ENCODE data around the gene UNG. TPM values are rescaled to one million over a fixed set of nuclear protein-coding genes. Genes with fewer than 3 reads are reported as not detected.
"Not testable (repeated sequence)": the region's sequence is repeated elsewhere in the genome, so short reads cannot be mapped to it uniquely, and the experiment has no call there.

Gene UNG
- polyA plus RNA-seq, 4 donors, result 37.2 to 67.9 (median 65.6) TPM

DNA sequence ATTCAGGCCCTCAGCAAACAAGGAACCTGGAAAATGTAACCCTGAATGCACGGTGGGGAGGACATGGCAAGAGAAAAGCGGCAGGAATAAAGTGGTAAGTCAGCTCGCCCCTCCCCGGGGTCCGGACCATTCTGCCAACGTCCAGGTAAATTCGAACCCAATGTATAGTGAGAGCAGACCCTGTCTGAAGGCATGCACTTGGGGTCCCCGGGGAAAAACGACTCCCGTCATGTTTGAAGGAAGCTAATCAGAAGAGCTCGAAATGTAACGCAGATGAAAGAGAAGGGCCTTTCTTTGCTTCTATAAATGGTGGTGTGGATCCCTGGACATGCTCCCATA lies 19.2 kb downstream of the UNG start:
- DNase-seq (ENCODE audit: low read depth in 4 of 4, low spot score in 3 of 4), result no peak

DNA sequence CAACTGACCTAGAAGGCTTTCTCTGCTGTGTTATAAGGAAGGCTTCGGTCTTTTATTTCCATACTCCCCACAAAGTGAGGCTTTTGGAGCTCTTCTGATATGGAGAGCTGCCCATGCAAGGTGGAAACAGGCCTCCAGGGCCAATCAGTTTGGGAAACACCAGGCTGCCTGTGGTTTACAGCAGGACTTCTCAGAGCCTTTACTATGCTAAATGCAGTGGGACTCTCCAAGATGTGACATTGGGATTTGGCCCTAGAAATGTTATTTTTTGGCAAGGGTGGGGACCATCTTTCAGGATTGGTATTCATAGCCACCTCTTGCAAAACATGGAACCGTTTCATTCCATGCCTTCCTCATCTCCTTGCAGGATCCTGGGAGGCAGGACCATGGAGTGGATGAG lies 22.7 kb downstream of the UNG start:
- no peak for DNase-seq (ENCODE audit: low read depth in 4 of 4, low spot score in 3 of 4)

DNA sequence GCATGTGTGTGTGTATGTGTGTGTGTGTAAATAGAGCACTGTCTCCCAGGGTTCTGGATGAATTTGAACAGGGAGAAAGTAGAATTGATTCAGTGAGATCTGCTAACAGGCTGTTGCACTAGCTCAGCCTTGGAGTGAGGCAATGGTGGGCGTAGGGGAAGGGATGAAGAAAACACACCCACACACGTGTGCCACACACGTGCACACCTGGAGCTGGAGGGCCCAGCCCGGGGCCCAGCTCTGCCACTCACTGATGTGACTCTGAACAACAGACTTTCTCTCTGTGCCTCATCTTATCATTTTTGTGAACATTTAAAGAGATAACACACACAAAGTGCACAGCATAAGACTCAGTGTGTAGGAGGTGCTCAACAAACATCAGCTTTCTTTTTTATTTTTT lies 23.2 kb downstream of the UNG start:
- no peak for DNase-seq (ENCODE audit: low read depth in 4 of 4, low spot score in 3 of 4)

DNA sequence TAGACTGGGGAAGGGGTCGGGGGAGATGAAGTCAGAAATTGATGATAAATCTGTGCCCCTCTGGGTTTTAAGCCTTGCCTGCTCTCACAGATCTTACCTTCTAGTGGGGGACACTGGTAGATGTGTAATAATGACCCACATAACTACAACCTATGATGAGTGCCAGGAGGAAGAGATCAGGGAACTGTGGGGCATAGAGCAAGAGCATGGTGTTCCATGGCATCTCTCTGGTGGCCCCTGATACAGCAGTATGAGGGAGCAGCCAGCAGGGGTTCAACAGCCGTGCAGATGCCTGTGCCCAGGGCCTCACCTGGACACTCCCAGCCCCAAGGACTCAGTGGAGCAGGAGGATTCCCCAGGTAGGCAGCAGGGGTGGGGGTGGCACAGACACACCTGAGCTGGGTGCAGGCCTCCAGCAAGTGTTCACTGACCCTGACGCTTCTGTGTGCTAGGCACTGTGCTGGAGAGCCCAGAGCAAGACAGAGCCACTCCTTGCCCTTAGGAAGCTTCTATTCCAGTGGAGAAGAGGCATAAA lies 24.0 kb downstream of the UNG start:
- no peak for DNase-seq (ENCODE audit: low read depth in 4 of 4, low spot score in 3 of 4)

DNA sequence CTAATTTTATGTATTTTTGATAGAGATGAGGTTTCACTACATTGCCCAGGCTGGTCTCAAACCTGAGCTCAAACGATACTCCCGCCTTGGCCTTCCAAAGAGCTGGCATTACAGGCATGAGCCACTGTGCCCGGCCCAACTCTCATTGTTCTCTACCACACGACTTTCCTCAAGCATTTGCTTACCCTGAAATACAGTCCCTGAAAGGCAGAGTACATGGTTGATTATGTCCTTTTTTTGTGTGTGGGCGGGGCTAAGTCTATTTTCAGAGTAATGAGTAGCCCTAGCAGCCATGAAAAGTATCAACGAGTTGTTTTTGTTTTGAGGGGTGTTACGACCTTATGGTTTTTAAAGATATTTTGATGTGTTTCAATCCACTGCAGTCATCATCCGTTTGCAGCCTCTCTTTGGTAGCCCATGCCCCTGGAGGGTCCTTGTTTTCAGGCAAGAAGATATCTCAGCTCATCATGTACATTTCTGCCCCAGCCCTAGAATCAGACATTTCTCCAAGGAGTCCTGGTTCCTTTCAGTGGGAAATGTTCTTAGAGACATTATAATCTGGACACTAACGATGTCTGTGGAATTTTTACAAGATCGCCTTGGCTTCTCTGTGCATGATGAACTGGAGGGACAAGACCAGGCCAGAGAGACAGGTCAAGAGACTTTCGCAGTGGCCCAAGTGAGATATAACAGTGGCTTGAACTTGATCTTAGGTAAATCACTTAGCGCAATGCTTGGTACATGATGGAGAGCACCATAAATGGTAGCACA lies 27.7 kb downstream of the UNG start:
- no peak for DNase-seq (ENCODE audit: low read depth in 4 of 4, low spot score in 3 of 4)

DNA sequence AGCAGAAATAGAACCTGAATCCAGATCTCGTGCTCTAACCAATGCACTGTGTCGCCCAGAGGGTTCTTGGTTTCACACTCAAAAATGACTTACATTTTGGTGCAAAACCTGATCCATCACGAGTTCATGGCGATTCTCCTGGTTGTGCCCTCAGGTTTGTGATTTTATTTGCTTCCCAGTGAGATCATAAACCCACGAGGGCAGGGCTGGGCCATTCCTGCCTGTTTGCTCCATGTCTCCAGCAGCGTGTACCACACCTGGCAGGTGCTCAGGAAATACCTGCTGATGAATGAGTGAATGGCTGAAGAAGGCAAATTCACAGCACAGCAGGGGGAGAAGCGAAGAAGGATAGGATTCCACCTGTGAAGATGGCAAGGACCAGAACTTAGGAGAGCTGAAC lies 28.4 kb downstream of the UNG start:
- DNase-seq (ENCODE audit: low read depth in 4 of 4, low spot score in 3 of 4), result no peak

DNA sequence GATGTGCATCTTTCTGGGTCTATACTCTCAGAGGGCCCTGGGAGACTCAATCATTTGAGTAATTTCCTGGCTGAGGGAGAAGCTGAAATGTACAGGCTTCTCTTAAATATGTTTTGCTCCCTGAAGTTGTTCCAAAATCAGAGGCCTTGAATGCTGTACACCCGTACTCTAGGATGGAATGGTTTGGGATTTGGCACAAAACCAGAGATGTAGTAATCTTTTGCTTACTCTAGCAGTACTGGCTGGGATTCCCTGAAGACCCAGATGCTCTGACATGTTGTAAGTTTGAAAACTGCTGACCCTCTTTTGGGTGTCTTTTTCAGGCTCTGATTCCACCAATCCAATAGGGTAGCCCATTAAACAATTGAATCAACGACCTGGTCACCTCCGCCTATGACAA lies 29.4 kb downstream of the UNG start:
- DNase-seq (ENCODE audit: low read depth in 4 of 4, low spot score in 3 of 4), result no peak

DNA sequence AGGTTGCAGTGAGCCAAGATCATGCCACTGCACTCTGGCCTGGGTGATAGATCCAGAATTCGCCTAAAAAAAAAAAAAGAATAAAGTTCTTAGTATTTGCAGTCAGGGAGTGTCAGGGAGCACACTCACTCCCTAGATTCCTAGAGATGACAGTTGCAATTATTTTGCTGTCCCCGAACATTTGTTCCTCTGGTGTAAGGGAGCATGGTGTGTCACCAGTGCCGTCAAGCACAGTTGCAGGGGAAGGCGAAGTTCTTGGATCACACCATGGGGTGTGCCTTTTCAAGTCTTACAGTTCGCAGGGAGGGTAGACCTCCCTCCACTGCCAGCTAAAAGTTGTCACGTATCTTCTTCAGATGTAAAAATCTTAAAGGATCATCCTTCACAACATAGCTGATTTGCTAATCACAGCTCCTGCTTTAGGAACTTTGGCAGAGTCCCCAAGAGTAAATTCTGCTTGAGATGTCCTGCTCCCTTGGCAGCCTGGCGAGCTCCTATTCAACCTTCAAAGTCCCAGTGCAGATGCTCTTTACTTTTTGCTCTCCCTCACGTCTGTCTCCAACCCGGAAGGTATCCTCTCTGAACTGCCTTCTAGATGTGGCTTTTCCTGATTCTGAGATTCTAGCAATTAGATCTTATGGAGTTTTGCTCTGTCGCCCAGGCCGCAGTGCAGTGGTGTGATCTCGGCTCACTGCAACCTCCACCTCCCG lies 30.3 kb downstream of the UNG start:
- no peak for DNase-seq (ENCODE audit: low read depth in 4 of 4, low spot score in 3 of 4)

DNA sequence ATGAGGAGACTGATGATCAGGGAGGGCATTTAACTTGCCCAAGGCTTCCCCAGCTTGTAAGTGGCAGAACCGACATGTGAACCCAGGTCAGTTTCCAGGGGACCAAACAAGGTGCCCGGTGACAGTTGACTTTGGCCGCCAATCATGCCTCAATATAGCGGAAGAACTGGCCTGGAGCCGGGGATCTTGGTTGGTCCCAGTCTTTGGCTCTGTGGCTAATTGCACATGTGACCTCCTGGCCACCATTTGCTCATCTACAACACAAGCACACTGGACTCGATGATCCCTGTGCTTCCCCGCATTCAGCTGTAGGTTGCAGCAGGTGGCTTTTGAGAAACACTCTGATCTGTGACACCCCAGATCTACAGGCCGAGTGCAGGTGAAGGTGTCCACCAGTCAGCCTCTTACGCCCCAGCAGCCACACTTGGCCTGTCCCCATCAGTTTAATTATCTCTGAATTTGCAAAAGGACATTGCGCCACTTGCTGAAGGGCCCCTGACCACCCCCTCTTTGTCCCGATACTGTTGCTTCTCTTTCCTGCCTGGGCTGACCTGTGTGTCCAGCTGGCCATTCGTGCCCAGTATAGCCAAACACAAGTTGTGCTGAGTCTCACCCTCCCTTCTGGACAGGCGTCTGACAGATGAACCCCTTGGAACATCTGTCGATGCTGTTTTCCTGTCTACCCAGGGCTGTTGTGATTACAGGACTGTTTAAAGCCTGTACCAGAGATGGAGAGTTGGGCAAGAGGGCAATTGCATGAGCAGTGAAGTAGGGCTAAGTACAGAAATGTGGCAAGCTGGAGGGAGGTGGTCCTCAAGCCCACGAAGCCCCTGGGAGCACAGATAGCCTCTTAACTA lies 33.1 kb downstream of the UNG start:
- no peak for DNase-seq (ENCODE audit: low read depth in 4 of 4, low spot score in 3 of 4)

DNA sequence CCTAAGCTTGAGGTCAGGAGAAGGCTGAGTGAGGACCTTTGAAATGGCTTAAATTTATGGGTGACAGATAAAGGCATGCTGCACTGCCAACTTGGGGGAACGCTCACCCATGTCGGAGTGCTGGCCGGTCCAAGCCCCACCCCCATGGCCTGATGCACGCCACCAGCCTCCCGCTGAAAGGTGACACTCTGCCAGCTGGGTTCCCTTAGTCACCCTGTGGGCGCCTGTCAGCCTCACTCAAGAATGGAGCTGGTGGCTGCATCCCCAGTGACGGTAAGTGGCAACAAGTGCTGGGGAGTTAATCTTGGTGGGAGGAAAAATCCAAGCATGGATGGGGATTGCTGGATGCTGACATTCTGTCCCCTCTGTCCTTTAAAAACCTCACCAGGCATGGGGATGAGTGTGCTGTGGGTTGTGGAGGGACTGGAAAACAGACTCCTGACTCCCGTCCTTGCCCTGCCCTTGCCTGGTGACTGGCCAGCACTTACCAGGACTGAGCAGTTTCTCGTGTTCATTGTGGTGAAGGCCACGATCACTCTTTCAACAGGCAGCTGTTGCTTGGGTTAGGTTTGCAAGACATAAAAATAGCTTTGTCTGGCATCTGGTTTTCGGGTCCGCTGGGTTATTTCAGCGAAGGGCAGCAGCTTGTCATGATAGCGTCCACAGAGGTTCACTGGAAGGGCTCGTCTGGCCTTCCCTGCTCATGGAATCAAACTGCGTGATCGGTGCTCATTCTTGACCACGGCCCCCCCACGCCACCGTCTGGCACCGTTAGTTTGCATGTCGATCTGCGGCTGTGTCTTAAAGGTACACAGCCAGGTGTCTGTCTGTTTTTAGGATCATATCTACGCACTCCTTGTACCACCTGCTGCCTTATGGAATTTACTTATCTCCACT lies 34.0 kb downstream of the UNG start:
- peak in 1 of 4 donors; percentile 45 for DNase-seq (ENCODE audit: low read depth in 4 of 4, low spot score in 3 of 4)

DNA sequence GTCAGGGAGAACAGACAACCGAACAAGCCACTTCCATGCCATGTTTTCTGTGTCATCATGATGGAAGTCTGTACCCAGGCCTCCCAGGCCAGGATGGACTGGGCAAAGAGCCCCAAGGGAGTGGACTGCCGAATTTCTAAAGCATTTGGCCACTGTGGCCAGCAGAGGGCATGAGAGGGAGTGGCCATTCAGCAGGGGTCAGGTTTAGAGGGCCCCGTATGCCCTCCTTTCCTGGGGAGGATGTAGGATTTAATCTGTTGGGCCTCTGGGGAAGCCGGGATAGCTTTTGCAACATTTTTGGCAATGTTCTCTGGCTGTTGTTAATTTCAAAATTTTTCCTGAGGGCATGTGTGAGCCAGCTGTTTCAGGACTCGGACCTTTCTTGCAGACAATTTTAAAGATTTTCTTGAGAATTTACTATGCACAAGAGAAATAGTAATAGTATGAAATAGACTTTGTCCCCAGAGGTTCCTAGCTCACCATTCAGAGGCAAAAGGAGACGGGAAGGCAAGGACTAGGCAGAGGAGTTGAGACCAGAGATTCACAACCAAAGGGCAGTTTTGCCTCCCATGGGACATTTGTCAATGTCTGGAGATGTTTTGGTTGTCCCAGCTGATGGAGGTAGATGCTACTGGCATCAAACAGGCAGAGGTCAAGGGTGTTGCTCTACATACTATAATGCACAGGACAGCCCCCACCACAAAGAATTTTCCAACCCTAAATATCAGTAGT lies 37.0 kb downstream of the UNG start:
- no peak for DNase-seq (ENCODE audit: low read depth in 4 of 4, low spot score in 3 of 4)

DNA sequence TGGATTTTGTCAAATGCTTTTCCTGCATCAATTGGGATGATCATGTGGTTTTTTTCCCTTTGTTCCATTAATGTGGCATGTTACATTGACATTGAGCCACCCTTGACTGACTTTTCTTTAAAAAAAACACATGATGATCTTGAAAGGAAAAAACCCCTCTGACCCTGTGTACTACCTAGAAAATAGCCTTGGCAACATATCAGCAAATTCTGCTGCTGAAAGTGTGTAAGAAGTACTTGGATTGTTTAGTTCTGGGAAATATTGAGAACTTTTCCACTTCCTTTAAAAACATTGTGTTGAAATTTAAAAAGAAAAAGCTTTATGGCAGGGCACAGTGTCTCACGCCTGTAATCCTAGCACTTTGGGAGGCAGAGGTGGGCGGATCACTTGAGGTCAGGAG lies 39.7 kb downstream of the UNG start:
- no peak for DNase-seq (ENCODE audit: low read depth in 4 of 4, low spot score in 3 of 4)

DNA sequence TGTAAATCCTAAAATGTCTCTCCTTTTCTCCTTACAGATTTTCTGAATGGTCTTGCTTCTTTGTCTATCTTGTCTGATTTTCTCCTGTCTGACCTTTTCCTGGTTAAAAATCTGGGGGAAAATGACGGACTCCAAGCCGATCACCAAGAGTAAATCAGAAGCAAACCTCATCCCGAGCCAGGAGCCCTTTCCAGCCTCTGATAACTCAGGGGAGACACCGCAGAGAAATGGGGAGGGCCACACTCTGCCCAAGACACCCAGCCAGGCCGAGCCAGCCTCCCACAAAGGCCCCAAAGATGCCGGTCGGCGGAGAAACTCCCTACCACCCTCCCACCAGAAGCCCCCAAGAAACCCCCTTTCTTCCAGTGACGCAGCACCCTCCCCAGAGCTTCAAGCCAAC lies 42.0 kb downstream of the UNG start:
- DNase-seq (ENCODE audit: low read depth in 4 of 4, low spot score in 3 of 4), result no peak

DNA sequence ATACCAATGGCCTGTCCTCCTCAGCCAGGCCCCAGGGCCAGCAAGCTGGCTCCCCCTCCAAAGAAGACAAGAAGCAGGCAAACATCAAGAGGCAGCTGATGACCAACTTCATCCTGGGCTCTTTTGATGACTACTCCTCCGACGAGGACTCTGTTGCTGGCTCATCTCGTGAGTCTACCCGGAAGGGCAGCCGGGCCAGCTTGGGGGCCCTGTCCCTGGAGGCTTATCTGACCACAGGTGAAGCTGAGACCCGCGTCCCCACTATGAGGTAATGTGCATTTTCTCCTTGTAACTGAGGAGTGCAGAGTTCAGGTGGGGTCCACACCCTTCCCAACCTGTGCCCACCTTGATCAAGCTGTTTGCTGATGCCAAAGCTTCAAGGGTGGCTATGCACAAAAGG lies 42.4 kb downstream of the UNG start:
- no peak for DNase-seq (ENCODE audit: low read depth in 4 of 4, low spot score in 3 of 4)

DNA sequence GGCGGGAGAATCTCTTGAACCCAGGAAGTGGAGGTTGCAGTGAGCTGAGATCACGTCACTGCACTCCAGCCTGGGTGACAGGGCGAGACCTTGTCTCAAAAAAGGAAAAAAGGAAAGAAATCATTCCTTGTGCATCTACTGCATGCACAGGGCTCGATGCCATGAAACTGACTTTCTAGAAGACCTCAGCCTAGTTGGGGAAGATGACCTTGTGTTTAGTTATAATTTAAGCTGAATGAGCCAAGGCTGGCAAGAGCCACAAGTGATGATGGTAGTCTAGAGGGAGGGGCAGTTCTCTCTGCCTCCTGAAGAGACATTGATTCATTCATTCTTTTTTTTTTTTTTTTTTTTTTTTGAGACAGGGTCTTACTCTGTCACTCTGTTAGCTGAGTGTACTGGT lies 43.2 kb downstream of the UNG start:
- no peak for DNase-seq (ENCODE audit: low read depth in 4 of 4, low spot score in 3 of 4)

DNA sequence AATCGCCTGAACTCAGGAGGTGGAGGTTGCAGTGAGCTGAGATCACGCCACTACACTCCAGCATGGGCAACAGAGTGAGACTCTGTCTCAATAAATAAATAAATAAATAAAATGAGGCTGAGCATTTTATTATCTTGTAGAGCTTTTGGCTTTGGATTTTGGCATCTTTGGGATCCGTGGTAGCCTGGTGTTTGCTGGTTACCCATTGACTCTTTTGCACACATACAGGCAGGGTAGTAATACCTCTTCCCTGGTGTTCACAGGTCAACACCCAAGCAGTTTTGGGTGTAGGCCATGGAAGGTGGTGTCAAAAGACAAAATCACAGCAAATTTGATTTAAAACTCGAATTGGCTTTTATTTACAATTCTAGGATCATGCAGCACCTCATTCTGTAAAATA lies 46.8 kb downstream of the UNG start:
- DNase-seq (ENCODE audit: low read depth in 4 of 4, low spot score in 3 of 4), result no peak

DNA sequence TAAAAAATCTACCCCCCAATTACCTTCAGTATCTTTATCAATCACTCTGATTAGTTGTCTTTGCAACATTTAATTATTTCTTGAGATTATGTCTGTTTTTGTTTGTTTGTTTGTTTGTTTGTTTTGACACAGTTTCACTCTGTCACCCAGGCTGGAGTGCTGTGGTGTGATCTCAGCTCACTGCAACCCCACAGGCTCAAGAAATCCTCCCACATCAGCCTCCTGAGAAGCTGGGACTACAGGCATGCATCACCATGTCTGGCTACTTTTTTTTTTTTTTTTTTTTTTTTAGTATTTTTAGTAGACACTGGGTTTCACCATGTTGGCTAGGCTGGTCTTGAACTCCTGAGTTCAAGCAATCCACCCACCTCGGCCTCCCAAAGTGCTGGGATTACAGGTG lies 49.7 kb downstream of the UNG start:
- not testable (repeated sequence) for DNase-seq (ENCODE audit: low read depth in 4 of 4, low spot score in 3 of 4)

DNA sequence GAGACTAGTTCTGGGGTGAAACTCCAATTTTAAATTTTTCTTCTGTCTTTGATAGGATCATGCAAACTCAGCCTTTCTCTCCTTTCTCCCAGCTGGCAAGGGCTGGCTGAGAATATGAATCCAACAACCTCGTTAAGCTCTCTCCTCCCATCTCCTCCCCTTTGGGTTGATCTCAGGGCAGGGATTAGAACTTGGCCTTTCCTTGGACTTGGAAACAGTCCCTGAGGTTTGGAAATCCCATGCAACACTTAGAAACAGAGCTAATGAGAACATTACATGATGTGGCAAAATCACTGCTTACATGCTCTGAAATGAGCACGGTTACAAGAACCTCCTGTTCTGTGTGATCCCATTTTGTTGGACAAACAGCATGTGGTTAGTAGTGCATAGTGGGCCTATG lies 50.6 kb downstream of the UNG start:
- no peak for DNase-seq (ENCODE audit: low read depth in 4 of 4, low spot score in 3 of 4)

DNA sequence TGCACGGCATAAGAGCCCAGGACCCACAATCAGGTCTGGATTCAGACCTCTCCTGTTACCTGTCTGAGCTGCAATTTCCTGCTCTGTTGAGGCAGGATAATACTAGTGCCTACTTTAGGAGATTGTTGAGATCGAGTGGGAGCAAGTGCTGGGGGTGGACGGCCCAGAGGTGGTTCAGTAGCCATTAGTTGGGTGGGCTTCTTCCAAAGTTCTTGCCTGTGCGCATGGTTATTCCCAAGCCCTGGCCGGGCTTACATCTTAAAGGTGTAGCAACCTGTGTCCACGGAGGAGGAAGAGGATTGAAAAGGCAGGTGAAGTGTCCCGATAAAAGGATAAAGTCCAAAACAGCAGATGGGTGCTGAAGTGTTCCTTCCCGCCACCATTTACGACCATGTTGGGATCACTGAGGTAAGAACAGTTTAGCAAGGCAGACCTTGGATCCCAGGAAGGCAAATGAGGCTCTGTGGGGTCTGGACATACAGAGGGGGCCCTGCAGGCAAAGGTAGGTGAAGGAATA lies 52.8 kb downstream of the UNG start:
- no peak for DNase-seq (ENCODE audit: low read depth in 4 of 4, low spot score in 3 of 4)
